ENCODE measurements around the gene KBTBD7. TPM values are rescaled to one million over a fixed set of nuclear protein-coding genes. Genes with fewer than 3 reads are reported as not detected.

Gene KBTBD7
- total RNA-seq, 4 donors from 2014 or later, result 6.5 to 10.3 (median 8.6) TPM

DNA sequence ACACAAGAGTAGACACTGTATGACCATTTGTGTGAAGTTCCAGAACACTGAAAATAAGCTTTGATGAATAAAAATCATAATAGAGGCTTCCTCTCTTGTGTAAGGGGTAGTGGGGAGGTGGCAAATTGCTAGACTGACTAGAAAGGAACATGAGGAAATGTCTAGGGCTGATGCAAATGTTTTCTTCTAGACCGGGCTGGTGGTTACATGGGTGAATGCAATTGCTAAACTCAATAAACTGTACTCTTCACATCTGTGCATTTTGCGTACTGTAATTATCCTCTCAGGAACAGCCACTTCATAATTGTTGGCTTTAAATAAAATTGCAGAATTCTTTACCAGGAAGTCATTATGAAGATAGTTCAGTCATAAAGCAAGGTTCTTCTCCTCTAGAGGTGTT, 5.2 kb upstream of the KBTBD7 start:
- no peak for ATAC-seq
- no peaks in the 10 kb centered on the region for H3K27me3 ChIP-seq
- no peaks in the 10 kb centered on the region for H3K4me1 ChIP-seq
- no peak for TF ChIP-seq EP300 (IDR thresholded peaks at IDR 0.05)
- TF ChIP-seq, protein P1, sequence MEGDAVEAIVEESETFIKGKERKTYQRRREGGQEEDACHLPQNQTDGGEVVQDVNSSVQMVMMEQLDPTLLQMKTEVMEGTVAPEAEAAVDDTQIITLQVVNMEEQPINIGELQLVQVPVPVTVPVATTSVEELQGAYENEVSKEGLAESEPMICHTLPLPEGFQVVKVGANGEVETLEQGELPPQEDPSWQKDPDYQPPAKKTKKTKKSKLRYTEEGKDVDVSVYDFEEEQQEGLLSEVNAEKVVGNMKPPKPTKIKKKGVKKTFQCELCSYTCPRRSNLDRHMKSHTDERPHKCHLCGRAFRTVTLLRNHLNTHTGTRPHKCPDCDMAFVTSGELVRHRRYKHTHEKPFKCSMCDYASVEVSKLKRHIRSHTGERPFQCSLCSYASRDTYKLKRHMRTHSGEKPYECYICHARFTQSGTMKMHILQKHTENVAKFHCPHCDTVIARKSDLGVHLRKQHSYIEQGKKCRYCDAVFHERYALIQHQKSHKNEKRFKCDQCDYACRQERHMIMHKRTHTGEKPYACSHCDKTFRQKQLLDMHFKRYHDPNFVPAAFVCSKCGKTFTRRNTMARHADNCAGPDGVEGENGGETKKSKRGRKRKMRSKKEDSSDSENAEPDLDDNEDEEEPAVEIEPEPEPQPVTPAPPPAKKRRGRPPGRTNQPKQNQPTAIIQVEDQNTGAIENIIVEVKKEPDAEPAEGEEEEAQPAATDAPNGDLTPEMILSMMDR (IDR thresholded peaks at IDR 0.05), result no peak
- TF ChIP-seq POLR2AphosphoS5 (IDR thresholded peaks at IDR 0.05), result no peak
- TF ChIP-seq POLR2A (IDR thresholded peaks at IDR 0.05), result no peak
- 64% methylated on average over 2 of the region's 2 CpGs; no CpG with 5 or more reads in 1 of the 2 donors for WGBS, 2 donors (ENCODE audit: low coverage in 1 of 2)
- H3K36me3 ChIP-seq, result no peaks in the 10 kb centered on the region
- no peaks in the 10 kb centered on the region for H3K9me3 ChIP-seq
- no peak overlapping the region for H3K27ac ChIP-seq
- H3K4me3 ChIP-seq, result no peak overlapping the region

- H3K27me3 ChIP-seq, result no peaks in the 10 kb centered on the region
- no peak overlapping the region for H3K27ac ChIP-seq
- no peak for ATAC-seq
- no peaks in the 10 kb centered on the region for H3K36me3 ChIP-seq
- no peak overlapping the region for H3K4me3 ChIP-seq
- WGBS, 2 donors (ENCODE audit: low coverage in 1 of 2), result 86 to 87% methylated on average over 5 of the region's 5 CpGs
- TF ChIP-seq EP300 (IDR thresholded peaks at IDR 0.05) (no peak), POLR2AphosphoS5 (IDR thresholded peaks at IDR 0.05) (no peak), POLR2A (IDR thresholded peaks at IDR 0.05) (no peak)
- TF ChIP-seq, protein P1 (IDR thresholded peaks at IDR 0.05), result no peak
- no peaks in the 10 kb centered on the region for H3K4me1 ChIP-seq
- no peaks in the 10 kb centered on the region for H3K9me3 ChIP-seq
Measured at GRCh38 chr13:41199079-41199478, 4.7 kb upstream of the KBTBD7 start.

- Histone ChIP-seq H3K9me3 (no peaks in the 10 kb centered on the region), H3K27ac (no peak overlapping the region), H3K36me3 (no peaks in the 10 kb centered on the region), H3K27me3 (no peaks in the 10 kb centered on the region), H3K4me1 (peaks cover 0 to 23% (median 12%) of the 10 kb centered on the region in 3 donors), H3K4me3 (no peak overlapping the region)
- TF ChIP-seq POLR2A (IDR thresholded peaks at IDR 0.05), result no peak
- TF ChIP-seq POLR2AphosphoS5 (IDR thresholded peaks at IDR 0.05), result no peak
- TF ChIP-seq EP300 (IDR thresholded peaks at IDR 0.05), result no peak
- TF ChIP-seq, protein P1 (IDR thresholded peaks at IDR 0.05), result no peak
- WGBS, 2 donors (ENCODE audit: low coverage in 1 of 2), result 58 to 64% methylated on average over 2 of the region's 2 CpGs
- ATAC-seq, result no peak
Measured at GRCh38 chr13:41196620-41197019, 2.3 kb upstream of the KBTBD7 start.

GRCh38 chr13:41196011-41196410, 1.6 kb upstream of the KBTBD7 start:
- Histone ChIP-seq H3K9me3 (no peaks in the 10 kb centered on the region), H3K27ac (no peak overlapping the region), H3K4me1 (peaks cover 0 to 26% (median 12%) of the 10 kb centered on the region in 3 donors), H3K36me3 (no peaks in the 10 kb centered on the region), H3K27me3 (no peaks in the 10 kb centered on the region), H3K4me3 (no peak overlapping the region)
- ATAC-seq, result no peak
- TF ChIP-seq POLR2A (IDR thresholded peaks at IDR 0.05) (no peak), EP300 (IDR thresholded peaks at IDR 0.05) (no peak), POLR2AphosphoS5 (IDR thresholded peaks at IDR 0.05) (no peak)
- TF ChIP-seq, protein P1 (IDR thresholded peaks at IDR 0.05), result no peak

- TF ChIP-seq POLR2A (IDR thresholded peaks at IDR 0.05) (no peak), POLR2AphosphoS5 (IDR thresholded peaks at IDR 0.05) (no peak), EP300 (IDR thresholded peaks at IDR 0.05) (no peak)
- TF ChIP-seq, protein P1 (IDR thresholded peaks at IDR 0.05), result no peak
- Histone ChIP-seq H3K4me1 (peaks cover 0 to 29% (median 12%) of the 10 kb centered on the region in 3 donors), H3K4me3 (peak overlapping the region; percentile 56 to 85), H3K9me3 (no peaks in the 10 kb centered on the region), H3K36me3 (no peaks in the 10 kb centered on the region), H3K27me3 (no peaks in the 10 kb centered on the region), H3K27ac (peak overlapping the region in 3 of 4 donors; percentile 89 to 93 (median 92))
- no peak for ATAC-seq
- WGBS, 2 donors (ENCODE audit: low coverage in 1 of 2), result 88% methylated on average over 5 of the region's 18 CpGs; no CpG with 5 or more reads in 1 of the 2 donors
Measured at GRCh38 chr13:41193469-41193868, 900 bp downstream of the KBTBD7 start.
